ENCODE measurements around the gene FERMT3. TPM values are rescaled to one million over a fixed set of nuclear protein-coding genes. Genes with fewer than 3 reads are reported as not detected.

The FERMT3 gene
- total and polyA plus RNA-seq, 2 donors (not counting 1 experiment from before 2014, with no cell fraction given): 1.9 to 3.6 TPM

DNA sequence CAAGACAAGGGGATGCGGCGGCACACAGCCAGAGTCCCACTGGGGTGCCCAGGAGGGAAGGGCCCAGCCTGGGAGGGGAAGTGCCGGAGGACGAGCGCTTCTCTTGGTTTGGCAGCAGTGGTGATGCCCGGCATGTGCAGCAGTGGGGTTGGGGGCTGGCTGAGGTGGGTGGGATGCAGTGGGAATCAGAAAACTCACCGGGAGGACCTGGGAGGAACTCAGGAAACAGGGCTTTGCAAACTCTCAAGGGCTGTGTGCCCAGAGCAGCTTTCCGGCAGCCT lies 3.0 kb downstream of the FERMT3 start:
- H3K9ac ChIP-seq (ENCODE audit: insufficient read depth, low read length): no peak overlapping the region
- H3K36me3 ChIP-seq (ENCODE audit: control insufficient read depth, insufficient read depth, low read length): peaks cover 13% of the 10 kb centered on the region
- no peak overlapping the region for H2AFZ ChIP-seq (ENCODE audit: low read length)
- H3K4me3 ChIP-seq (replicated peaks in 1 of 4; ENCODE audit: control extremely low read depth in 1 of 4, insufficient read depth in 1 of 4, low read depth in 3 of 4, low read length in 4 of 4): no peak overlapping the region
- no peaks in the 10 kb centered on the region for H4K20me1 ChIP-seq (ENCODE audit: control insufficient read depth, extremely low read depth, insufficient read depth, low read length)
- H3K9me3 ChIP-seq (ENCODE audit: control insufficient read depth, insufficient read depth, low read depth, low read length): no peaks in the 10 kb centered on the region
- no peak for DNase-seq (ENCODE audit: low read depth in 2 of 2)
- H3K79me2 ChIP-seq (ENCODE audit: control insufficient read depth, insufficient read depth, low read length): no peaks in the 10 kb centered on the region
- peaks cover 15% of the 10 kb centered on the region for H3K4me1 ChIP-seq (ENCODE audit: control insufficient read depth, extremely low read depth, insufficient read depth, low read length)
- H3K27ac ChIP-seq (ENCODE audit: insufficient read depth, low read length): no peak overlapping the region
- TF ChIP-seq EZH2 (IDR thresholded peaks at IDR 0.05; ENCODE audit: low read length, missing control alignments): no peak
- TF ChIP-seq, protein P1, sequence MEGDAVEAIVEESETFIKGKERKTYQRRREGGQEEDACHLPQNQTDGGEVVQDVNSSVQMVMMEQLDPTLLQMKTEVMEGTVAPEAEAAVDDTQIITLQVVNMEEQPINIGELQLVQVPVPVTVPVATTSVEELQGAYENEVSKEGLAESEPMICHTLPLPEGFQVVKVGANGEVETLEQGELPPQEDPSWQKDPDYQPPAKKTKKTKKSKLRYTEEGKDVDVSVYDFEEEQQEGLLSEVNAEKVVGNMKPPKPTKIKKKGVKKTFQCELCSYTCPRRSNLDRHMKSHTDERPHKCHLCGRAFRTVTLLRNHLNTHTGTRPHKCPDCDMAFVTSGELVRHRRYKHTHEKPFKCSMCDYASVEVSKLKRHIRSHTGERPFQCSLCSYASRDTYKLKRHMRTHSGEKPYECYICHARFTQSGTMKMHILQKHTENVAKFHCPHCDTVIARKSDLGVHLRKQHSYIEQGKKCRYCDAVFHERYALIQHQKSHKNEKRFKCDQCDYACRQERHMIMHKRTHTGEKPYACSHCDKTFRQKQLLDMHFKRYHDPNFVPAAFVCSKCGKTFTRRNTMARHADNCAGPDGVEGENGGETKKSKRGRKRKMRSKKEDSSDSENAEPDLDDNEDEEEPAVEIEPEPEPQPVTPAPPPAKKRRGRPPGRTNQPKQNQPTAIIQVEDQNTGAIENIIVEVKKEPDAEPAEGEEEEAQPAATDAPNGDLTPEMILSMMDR (conservative IDR thresholded peaks at IDR 0.05 in 1 of 2, IDR thresholded peaks at IDR 0.05 in 1 of 2; ENCODE audit: low read depth in 1 of 2, low read length in 2 of 2): no peak
- no peaks in the 10 kb centered on the region for H3K27me3 ChIP-seq (ENCODE audit: control insufficient read depth, insufficient read depth, low read length)
- H3K4me2 ChIP-seq (ENCODE audit: extremely low read depth, insufficient read depth, low read length): no peak overlapping the region

DNA sequence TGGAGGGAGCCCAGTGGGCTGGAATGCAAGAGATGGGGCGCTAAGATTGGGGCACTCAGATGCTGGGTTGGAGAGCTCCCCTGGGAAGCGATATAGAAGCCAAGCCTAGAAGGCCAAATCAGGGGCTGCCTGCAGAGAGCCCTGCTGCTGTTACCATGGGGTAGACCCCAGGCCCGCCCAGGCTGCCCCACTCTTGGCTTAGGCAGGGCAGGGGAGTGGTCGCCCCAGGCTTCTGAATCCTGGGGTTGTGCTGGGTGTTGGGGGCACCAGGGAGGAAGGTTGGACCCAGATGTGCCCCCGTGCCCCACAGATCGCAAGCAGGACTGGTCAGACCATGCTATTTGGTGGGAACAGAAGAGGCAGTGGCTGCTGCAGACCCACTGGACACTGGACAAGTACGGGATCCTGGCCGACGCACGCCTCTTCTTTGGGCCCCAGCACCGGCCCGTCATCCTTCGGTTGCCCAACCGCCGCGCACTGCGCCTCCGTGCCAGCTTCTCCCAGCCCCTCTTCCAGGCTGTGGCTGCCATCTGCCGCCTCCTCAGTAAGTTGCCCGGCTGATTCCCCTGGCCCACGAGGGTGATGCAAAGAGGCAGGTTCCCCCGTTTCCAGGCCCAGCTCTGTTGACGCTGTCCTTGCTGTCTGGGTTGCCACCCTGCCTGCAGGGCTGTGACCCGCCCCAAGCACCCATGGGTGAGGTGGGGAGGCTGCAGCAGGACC lies 3.9 kb downstream of the FERMT3 start:
- Histone ChIP-seq H4K20me1 (ENCODE audit: control insufficient read depth, extremely low read depth, insufficient read depth, low read length) (no peaks in the 10 kb centered on the region), H2AFZ (ENCODE audit: low read length) (no peak overlapping the region), H3K4me3 (replicated peaks in 1 of 4; ENCODE audit: control extremely low read depth in 1 of 4, insufficient read depth in 1 of 4, low read depth in 3 of 4, low read length in 4 of 4) (no peak overlapping the region), H3K9ac (ENCODE audit: insufficient read depth, low read length) (no peak overlapping the region), H3K9me3 (ENCODE audit: control insufficient read depth, insufficient read depth, low read depth, low read length) (no peaks in the 10 kb centered on the region), H3K27me3 (ENCODE audit: control insufficient read depth, insufficient read depth, low read length) (no peaks in the 10 kb centered on the region), H3K36me3 (ENCODE audit: control insufficient read depth, insufficient read depth, low read length) (peaks cover 13% of the 10 kb centered on the region), H3K4me1 (ENCODE audit: control insufficient read depth, extremely low read depth, insufficient read depth, low read length) (peaks cover 19% of the 10 kb centered on the region), H3K4me2 (ENCODE audit: extremely low read depth, insufficient read depth, low read length) (no peak overlapping the region), H3K27ac (ENCODE audit: insufficient read depth, low read length) (no peak overlapping the region), H3K79me2 (ENCODE audit: control insufficient read depth, insufficient read depth, low read length) (no peaks in the 10 kb centered on the region)
- TF ChIP-seq, protein P1 (conservative IDR thresholded peaks at IDR 0.05 in 1 of 2, IDR thresholded peaks at IDR 0.05 in 1 of 2; ENCODE audit: low read depth in 1 of 2, low read length in 2 of 2): no peak
- TF ChIP-seq EZH2 (IDR thresholded peaks at IDR 0.05; ENCODE audit: low read length, missing control alignments): no peak
- DNase-seq (ENCODE audit: low read depth in 2 of 2): no peak

DNA sequence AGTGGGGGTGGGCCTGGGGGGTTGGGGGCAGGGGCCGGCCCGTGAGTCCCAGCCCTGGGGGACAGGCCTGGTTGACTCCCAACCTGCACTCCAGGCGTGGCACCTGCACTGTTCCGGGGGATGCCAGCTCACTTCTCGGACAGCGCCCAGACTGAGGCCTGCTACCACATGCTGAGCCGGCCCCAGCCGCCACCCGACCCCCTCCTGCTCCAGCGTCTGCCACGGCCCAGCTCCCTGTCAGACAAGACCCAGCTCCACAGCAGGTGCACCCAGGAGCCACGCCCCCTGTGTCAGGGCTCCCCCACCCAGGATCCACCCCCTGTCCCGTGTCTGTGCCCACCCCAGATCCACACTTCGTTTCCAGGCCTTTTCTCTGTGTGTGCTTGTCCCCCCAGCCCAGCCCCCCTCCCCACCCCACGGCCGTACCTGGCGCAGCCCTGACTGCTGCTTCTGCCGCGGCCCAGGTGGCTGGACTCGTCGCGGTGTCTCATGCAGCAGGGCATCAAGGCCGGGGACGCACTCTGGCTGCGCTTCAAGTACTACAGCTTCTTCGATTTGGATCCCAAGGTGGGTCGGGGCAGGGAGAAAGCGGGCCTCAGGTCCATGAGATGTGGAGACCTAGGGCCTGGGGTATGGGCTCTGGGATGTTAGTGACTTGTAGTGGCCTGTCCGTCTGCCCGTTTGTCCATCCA lies 4.8 kb downstream of the FERMT3 start:
- no peaks in the 10 kb centered on the region for H3K79me2 ChIP-seq (ENCODE audit: control insufficient read depth, insufficient read depth, low read length)
- H3K9me3 ChIP-seq (ENCODE audit: control insufficient read depth, insufficient read depth, low read depth, low read length): no peaks in the 10 kb centered on the region
- no peaks in the 10 kb centered on the region for H3K27me3 ChIP-seq (ENCODE audit: control insufficient read depth, insufficient read depth, low read length)
- H3K9ac ChIP-seq (ENCODE audit: insufficient read depth, low read length): no peak overlapping the region
- H3K27ac ChIP-seq (ENCODE audit: insufficient read depth, low read length): no peak overlapping the region
- H3K36me3 ChIP-seq (ENCODE audit: control insufficient read depth, insufficient read depth, low read length): peaks cover 7% of the 10 kb centered on the region
- no peak overlapping the region for H3K4me3 ChIP-seq (replicated peaks in 1 of 4; ENCODE audit: control extremely low read depth in 1 of 4, insufficient read depth in 1 of 4, low read depth in 3 of 4, low read length in 4 of 4)
- peaks cover 19% of the 10 kb centered on the region for H3K4me1 ChIP-seq (ENCODE audit: control insufficient read depth, extremely low read depth, insufficient read depth, low read length)
- TF ChIP-seq, protein P1 (conservative IDR thresholded peaks at IDR 0.05 in 1 of 2, IDR thresholded peaks at IDR 0.05 in 1 of 2; ENCODE audit: low read depth in 1 of 2, low read length in 2 of 2): no peak
- TF ChIP-seq EZH2 (IDR thresholded peaks at IDR 0.05; ENCODE audit: low read length, missing control alignments): no peak
- H4K20me1 ChIP-seq (ENCODE audit: control insufficient read depth, extremely low read depth, insufficient read depth, low read length): no peaks in the 10 kb centered on the region
- H3K4me2 ChIP-seq (ENCODE audit: extremely low read depth, insufficient read depth, low read length): no peak overlapping the region
- H2AFZ ChIP-seq (ENCODE audit: low read length): no peak overlapping the region
- DNase-seq (ENCODE audit: low read depth in 2 of 2): no peak

Data from fibroblast of lung (primary cell).